Parathyroid adenoma (tissue), 2 donors: ENCODE results near the gene CDCP1.
A peak's percentile ranks its signal among the peaks of the same experiment; 100 is the strongest.

Experiments
- H2AFZ ChIP-seq: fragments of 300-600 bp; sonication (generic); one replicate; pipeline ENCODE4 v1.7.0; 2017; ENCODE audit warnings: antibody characterized with exemption, mild to moderate bottlenecking
- H3K27ac ChIP-seq: fragments of 300-600 bp; sonication (generic); one replicate; pipeline ENCODE4 v1.7.0; 2017
- H3K27me3 ChIP-seq: fragments of 300-600 bp; sonication (generic); one replicate; pipeline ENCODE4 v1.7.0; 2017; ENCODE audit warnings: low read length; ENCODE audit not compliant: control insufficient read depth, insufficient read depth
- H3K36me3 ChIP-seq: fragments of 300-600 bp; sonication (generic); one replicate; pipeline ENCODE4 v1.7.0; 2017; ENCODE audit warnings: low read length; ENCODE audit not compliant: control insufficient read depth, insufficient read depth
- H3K4me1 ChIP-seq: fragments of 300-600 bp; sonication (generic); one replicate; pipeline ENCODE4 v1.7.0; 2017; ENCODE audit warnings: control low read depth
- H3K4me2 ChIP-seq: fragments of 300-600 bp; sonication (generic); one replicate; pipeline ENCODE4 v1.7.0; 2017; ENCODE audit warnings: low read length
- H3K4me3 ChIP-seq: fragments of 300-600 bp; sonication (generic); one replicate; pipeline ENCODE4 v1.7.0; 2017; ENCODE audit warnings: low read depth, low read length
- H3K79me2 ChIP-seq: fragments of 300-600 bp; sonication (generic); one replicate; pipeline ENCODE4 v1.7.0; 2017; ENCODE audit warnings: control low read depth
- H3K9ac ChIP-seq: fragments of 300-600 bp; sonication (generic); one replicate; pipeline ENCODE4 v1.7.0; 2017; ENCODE audit warnings: mild to moderate bottlenecking
- H3K9me3 ChIP-seq: fragments of 300-600 bp; sonication (generic); one replicate; pipeline ENCODE4 v1.7.0; 2017; ENCODE audit warnings: low read length; ENCODE audit not compliant: control insufficient read depth
- TF ChIP-seq, protein P1 (sequence below): fragments of 300-600 bp; sonication (generic); IDR thresholded peaks from one replicate; pipeline ENCODE4 v1.7.0; 2017; ENCODE audit warnings: antibody characterized with exemption, mild to moderate bottlenecking
- donor health status: primary hyperparathyroidism.

CDCP1 gene

DNA sequence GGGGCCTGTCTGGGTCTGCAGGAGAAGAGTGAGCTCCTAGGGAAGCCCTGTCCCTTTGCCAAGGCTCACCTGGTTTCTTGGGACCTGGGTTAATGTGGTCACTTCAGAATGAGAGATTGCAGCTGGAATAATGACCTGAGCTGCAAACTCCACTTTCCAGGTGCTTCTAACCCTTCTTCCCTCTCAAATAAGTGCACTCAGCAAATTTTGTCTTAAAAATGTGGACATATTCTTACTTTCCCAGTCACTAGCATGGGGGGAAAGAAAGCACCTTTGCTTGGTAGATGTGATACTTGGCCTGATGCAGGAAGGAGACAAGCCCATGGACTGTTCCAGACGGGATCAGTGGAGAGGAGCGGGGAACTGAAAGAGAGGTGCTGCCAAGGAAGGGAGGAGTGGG lies 38.9 kb upstream of the CDCP1 start:
- H3K27me3 ChIP-seq: no peaks in the 10 kb centered on the region
- no peak overlapping the region for H3K4me2 ChIP-seq
- TF ChIP-seq, protein P1, sequence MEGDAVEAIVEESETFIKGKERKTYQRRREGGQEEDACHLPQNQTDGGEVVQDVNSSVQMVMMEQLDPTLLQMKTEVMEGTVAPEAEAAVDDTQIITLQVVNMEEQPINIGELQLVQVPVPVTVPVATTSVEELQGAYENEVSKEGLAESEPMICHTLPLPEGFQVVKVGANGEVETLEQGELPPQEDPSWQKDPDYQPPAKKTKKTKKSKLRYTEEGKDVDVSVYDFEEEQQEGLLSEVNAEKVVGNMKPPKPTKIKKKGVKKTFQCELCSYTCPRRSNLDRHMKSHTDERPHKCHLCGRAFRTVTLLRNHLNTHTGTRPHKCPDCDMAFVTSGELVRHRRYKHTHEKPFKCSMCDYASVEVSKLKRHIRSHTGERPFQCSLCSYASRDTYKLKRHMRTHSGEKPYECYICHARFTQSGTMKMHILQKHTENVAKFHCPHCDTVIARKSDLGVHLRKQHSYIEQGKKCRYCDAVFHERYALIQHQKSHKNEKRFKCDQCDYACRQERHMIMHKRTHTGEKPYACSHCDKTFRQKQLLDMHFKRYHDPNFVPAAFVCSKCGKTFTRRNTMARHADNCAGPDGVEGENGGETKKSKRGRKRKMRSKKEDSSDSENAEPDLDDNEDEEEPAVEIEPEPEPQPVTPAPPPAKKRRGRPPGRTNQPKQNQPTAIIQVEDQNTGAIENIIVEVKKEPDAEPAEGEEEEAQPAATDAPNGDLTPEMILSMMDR: no peak
- H3K79me2 ChIP-seq: no peaks in the 10 kb centered on the region
- H3K9ac ChIP-seq: no peak overlapping the region
- H3K36me3 ChIP-seq: no peaks in the 10 kb centered on the region
- no peaks in the 10 kb centered on the region for H3K9me3 ChIP-seq
- H3K4me3 ChIP-seq: no peak overlapping the region
- peaks cover 4% of the 10 kb centered on the region for H3K4me1 ChIP-seq
- H2AFZ ChIP-seq: no peak overlapping the region
- no peak overlapping the region for H3K27ac ChIP-seq

DNA sequence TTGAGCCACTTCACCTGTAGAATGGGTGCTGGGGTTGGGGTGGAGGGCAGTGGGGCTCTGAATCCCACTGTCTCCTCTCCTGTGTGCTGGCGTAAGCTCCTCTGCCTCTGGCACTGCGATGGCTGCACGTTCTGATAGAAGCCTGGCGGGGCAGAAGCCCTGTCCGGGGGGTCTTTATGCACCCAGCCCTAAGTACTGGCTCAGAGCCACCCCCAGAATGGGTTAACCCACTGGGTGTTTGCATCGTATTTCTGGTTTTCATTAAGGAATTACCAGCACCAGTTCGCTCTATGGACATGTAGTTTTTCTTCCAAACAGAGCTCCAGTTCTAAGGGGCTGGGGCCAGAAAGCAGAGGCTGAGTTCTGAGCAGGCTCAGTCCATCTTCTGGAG lies 37.7 kb upstream of the CDCP1 start:
- TF ChIP-seq, protein P1: no peak
- no peaks in the 10 kb centered on the region for H3K79me2 ChIP-seq
- no peak overlapping the region for H3K9ac ChIP-seq
- H3K27me3 ChIP-seq: no peaks in the 10 kb centered on the region
- H3K4me2 ChIP-seq: no peak overlapping the region
- H2AFZ ChIP-seq: no peak overlapping the region
- no peaks in the 10 kb centered on the region for H3K9me3 ChIP-seq
- H3K27ac ChIP-seq: no peak overlapping the region
- H3K4me1 ChIP-seq: peaks cover 4% of the 10 kb centered on the region
- H3K4me3 ChIP-seq: no peak overlapping the region
- no peaks in the 10 kb centered on the region for H3K36me3 ChIP-seq

DNA sequence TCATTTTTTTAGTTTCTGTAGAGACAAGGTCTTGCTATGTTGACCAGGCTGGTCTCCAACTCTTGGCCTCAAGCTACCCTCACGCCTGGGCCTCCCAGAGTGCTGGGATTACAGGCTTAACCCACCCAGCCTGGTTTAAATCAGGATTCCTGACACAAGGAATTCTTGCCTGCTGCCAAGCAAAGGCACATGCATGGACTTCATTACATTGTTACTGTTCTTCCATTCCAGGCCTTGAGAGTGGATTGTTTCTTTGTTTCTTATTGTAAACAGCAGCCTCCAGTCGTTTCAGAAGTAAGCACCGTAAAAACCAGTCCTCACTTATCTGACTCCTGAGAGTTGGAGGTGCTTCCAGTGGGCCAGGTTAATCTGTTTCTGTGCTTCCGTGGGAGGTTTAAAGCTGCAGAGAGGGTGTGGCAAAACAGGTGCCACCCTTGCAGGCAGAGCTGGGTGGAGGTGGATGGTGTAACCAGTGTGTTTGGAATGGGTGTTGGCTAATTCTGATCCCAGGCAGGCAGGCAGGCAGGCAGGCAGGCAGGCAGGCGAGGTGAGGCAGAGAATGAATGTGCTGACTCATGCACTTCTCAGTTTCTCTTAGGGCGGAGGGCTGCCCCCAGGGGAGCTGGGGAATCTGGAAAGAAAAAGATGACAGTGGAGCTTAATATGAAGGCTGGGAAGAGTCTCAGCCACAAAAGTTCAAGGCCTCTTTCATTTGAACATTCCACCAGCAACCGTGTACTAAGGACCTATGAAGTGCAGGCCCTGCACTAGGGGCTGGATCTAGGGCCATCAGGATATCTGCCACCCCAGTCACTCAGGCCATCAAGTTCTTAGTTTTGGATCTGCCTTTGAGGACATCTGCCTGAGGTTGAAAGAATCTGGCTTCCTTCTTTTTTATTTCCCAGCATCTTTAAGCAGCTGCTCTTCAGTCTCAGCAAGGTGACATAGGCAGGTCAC lies 37.0 kb upstream of the CDCP1 start:
- no peak overlapping the region for H3K27ac ChIP-seq
- H3K9ac ChIP-seq: no peak overlapping the region
- H3K4me2 ChIP-seq: peak overlapping the region; percentile 14
- no peak overlapping the region for H3K4me3 ChIP-seq
- H3K9me3 ChIP-seq: no peaks in the 10 kb centered on the region
- H3K4me1 ChIP-seq: peaks cover 4% of the 10 kb centered on the region
- TF ChIP-seq, protein P1: no peak
- peak overlapping the region; percentile 19 for H2AFZ ChIP-seq
- no peaks in the 10 kb centered on the region for H3K36me3 ChIP-seq
- H3K79me2 ChIP-seq: no peaks in the 10 kb centered on the region
- no peaks in the 10 kb centered on the region for H3K27me3 ChIP-seq

DNA sequence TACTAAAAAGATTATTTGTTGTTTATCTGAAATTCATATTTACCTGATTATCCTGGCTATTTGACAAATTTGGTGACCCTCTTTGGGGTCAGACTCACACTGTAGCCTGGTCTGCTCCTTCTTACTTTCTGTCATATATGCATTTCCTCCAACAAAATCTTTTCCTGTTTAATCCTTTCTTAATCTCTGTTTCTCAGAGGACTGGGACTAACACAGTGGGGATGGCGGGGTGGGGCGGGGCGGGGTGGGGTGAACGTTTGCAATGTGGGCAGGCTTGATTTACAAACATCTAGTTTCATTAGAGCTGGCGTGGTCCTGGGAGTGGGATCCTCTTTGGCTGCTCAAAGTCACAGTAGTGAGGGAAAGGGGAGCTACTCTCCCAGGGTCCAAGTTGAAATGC lies 35.3 kb upstream of the CDCP1 start:
- Histone ChIP-seq H3K9ac (no peak overlapping the region), H3K27me3 (no peaks in the 10 kb centered on the region), H3K9me3 (no peaks in the 10 kb centered on the region), H2AFZ (no peak overlapping the region), H3K36me3 (no peaks in the 10 kb centered on the region), H3K79me2 (no peaks in the 10 kb centered on the region), H3K4me3 (no peak overlapping the region), H3K4me1 (peaks cover 4% of the 10 kb centered on the region), H3K27ac (no peak overlapping the region), H3K4me2 (no peak overlapping the region)
- TF ChIP-seq, protein P1: no peak

DNA sequence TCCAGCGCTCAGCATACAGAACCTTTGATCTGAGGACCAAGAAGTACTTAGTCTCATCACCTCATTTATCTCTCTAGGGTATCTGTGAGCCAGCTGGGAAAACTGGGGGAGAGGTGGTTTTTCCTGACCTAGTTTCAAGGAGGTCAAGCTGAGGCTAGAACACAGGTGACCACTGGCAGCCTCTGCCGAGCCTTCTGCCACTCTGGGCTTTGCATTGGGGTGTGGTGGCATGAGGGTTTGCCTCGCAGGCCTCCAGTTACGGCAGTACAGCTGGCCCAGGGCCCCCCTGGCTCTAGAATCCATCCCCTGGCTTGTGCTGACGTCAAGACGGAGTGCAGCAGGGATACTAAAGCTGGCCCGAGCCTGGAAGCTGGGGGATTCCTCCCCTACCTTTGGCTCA lies 34.7 kb upstream of the CDCP1 start:
- H2AFZ ChIP-seq: no peak overlapping the region
- H3K27me3 ChIP-seq: no peaks in the 10 kb centered on the region
- H3K36me3 ChIP-seq: no peaks in the 10 kb centered on the region
- no peaks in the 10 kb centered on the region for H3K9me3 ChIP-seq
- TF ChIP-seq, protein P1: no peak
- peaks cover 4% of the 10 kb centered on the region for H3K4me1 ChIP-seq
- H3K4me3 ChIP-seq: no peak overlapping the region
- H3K9ac ChIP-seq: no peak overlapping the region
- H3K79me2 ChIP-seq: no peaks in the 10 kb centered on the region
- no peak overlapping the region for H3K27ac ChIP-seq
- no peak overlapping the region for H3K4me2 ChIP-seq
